ENCODE results near the gene VEPH1.

VEPH1 gene

GRCh38 chr3:157423337-157423736, 79.9 kb downstream of the VEPH1 start:
- DNase-seq: no peak

GRCh38 chr3:157420606-157421130, 82.5 kb downstream of the VEPH1 start:
- no peak for DNase-seq

GRCh38 chr3:157418104-157418503, 85.1 kb downstream of the VEPH1 start:
- no peak for DNase-seq

GRCh38 chr3:157417247-157417646, 86.0 kb downstream of the VEPH1 start:
- DNase-seq: no peak

GRCh38 chr3:157416347-157417087, 86.7 kb downstream of the VEPH1 start:
- no peak for DNase-seq

GRCh38 chr3:157414861-157415260, 88.4 kb downstream of the VEPH1 start:
- no peak for DNase-seq

GRCh38 chr3:157412323-157412855, 90.8 kb downstream of the VEPH1 start:
- DNase-seq: no peak

GRCh38 chr3:157410945-157411344, 92.3 kb downstream of the VEPH1 start:
- no peak for DNase-seq

- no peak for DNase-seq
Observed at GRCh38 chr3:157409516-157409915, 93.7 kb downstream of the VEPH1 start.

GRCh38 chr3:157408499-157409149, 94.6 kb downstream of the VEPH1 start:
- no peak for DNase-seq

GRCh38 chr3:157407769-157408168, 95.4 kb downstream of the VEPH1 start:
- no peak for DNase-seq

GRCh38 chr3:157406394-157406793, 96.8 kb downstream of the VEPH1 start:
- no peak for DNase-seq

- no peak for DNase-seq
Observed at GRCh38 chr3:157405457-157405856, 97.8 kb downstream of the VEPH1 start.

- DNase-seq: no peak
Observed at GRCh38 chr3:157404381-157404780, 98.8 kb downstream of the VEPH1 start.

- no peak for DNase-seq
Observed at GRCh38 chr3:157398598-157398997, 104.6 kb downstream of the VEPH1 start.

GRCh38 chr3:157394411-157394810, 108.8 kb downstream of the VEPH1 start:
- DNase-seq: no peak

GRCh38 chr3:157393113-157393512, 110.1 kb downstream of the VEPH1 start:
- DNase-seq: no peak

- DNase-seq: no peak
Observed at GRCh38 chr3:157392104-157392503, 111.1 kb downstream of the VEPH1 start.

GRCh38 chr3:157390713-157391515, 112.3 kb downstream of the VEPH1 start:
- DNase-seq: no peak

- DNase-seq: no peak
Observed at GRCh38 chr3:157388976-157389375, 114.2 kb downstream of the VEPH1 start.

GRCh38 chr3:157387708-157388435, 115.3 kb downstream of the VEPH1 start:
- DNase-seq: no peak

GRCh38 chr3:157384491-157384890, 118.7 kb downstream of the VEPH1 start:
- DNase-seq: no peak

GRCh38 chr3:157384031-157384430, 119.2 kb downstream of the VEPH1 start:
- no peak for DNase-seq

Data from activated CD4-positive, CD25-positive, alpha-beta regulatory T cell (primary cell).